DND-41 (cell line): ENCODE measurements around the gene LAMB4.

Experiments
- EZH2 ChIP-seq: IDR thresholded peaks from 3 replicates; pipeline ENCODE4 v1.6.1; 2012; ENCODE audit warnings: borderline replicate concordance, low read depth, mild to moderate bottlenecking, moderate library complexity, low read length, inconsistent platforms; ENCODE audit not compliant: severe bottlenecking
- TF ChIP-seq, protein P1 (sequence below): IDR thresholded peaks from 2 replicates; pipeline ENCODE4 v1.5.1; 2012; ENCODE audit warnings: borderline replicate concordance, low read length, moderate library complexity, mild to moderate bottlenecking; ENCODE audit not compliant: poor library complexity, severe bottlenecking; ENCODE audit errors: extremely low read depth

DNA sequence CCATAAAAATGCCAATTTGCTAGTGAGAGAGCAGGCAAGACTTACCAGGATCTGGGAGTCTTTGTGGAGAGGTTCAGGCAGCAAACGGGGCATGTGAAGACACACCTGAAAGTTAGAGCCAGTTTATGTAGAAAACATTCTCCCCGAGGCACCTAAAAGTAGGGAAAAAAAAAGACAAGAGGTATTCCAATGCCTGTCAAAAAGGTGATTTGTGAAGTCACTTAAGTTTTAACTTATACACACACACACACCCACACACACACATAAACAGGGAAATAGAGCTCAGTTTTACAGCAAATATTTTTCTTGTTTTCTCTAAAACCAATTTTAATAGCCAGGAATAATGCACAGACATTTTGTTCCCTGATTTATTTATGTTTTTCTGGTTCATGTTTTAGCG lies at the start of gene LAMB4:
- TF ChIP-seq, protein P1, sequence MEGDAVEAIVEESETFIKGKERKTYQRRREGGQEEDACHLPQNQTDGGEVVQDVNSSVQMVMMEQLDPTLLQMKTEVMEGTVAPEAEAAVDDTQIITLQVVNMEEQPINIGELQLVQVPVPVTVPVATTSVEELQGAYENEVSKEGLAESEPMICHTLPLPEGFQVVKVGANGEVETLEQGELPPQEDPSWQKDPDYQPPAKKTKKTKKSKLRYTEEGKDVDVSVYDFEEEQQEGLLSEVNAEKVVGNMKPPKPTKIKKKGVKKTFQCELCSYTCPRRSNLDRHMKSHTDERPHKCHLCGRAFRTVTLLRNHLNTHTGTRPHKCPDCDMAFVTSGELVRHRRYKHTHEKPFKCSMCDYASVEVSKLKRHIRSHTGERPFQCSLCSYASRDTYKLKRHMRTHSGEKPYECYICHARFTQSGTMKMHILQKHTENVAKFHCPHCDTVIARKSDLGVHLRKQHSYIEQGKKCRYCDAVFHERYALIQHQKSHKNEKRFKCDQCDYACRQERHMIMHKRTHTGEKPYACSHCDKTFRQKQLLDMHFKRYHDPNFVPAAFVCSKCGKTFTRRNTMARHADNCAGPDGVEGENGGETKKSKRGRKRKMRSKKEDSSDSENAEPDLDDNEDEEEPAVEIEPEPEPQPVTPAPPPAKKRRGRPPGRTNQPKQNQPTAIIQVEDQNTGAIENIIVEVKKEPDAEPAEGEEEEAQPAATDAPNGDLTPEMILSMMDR, result no peak
- TF ChIP-seq EZH2, result no peak
